ENCODE measurements around the gene PRELID3B. TPM values are rescaled to one million over a fixed set of nuclear protein-coding genes. Genes with fewer than 3 reads are reported as not detected.
A peak's percentile ranks its signal among the peaks of the same experiment; 100 is the strongest.

Gene PRELID3B
- total RNA-seq (2021), result 106 and 137 TPM in 2 replicates
- Bru-seq, nascent RNA, result percentile 97 among the genes with signal in this experiment
- percentile 98 among the genes with signal in this experiment for BruChase-seq, experiment 1, labeled RNA remaining after a 2-hour chase
- BruChase-seq, experiment 2, labeled RNA remaining after a 6-hour chase, result percentile 99 among the genes with signal in this experiment
- long read RNA-seq, transcript PRELID3B-201 (6 exons, 2,626 nt), result major isoform, 193 of 215 reads
- long read RNA-seq, transcript PRELID3B-202 (5 exons, 943 nt), result minor isoform, 7 of 215 reads
- long read RNA-seq, partial matches to known transcripts, result 1 of 215 reads
- long read RNA-seq, other reads (novel, unspliced or antisense), result 13 of 215 reads

DNA sequence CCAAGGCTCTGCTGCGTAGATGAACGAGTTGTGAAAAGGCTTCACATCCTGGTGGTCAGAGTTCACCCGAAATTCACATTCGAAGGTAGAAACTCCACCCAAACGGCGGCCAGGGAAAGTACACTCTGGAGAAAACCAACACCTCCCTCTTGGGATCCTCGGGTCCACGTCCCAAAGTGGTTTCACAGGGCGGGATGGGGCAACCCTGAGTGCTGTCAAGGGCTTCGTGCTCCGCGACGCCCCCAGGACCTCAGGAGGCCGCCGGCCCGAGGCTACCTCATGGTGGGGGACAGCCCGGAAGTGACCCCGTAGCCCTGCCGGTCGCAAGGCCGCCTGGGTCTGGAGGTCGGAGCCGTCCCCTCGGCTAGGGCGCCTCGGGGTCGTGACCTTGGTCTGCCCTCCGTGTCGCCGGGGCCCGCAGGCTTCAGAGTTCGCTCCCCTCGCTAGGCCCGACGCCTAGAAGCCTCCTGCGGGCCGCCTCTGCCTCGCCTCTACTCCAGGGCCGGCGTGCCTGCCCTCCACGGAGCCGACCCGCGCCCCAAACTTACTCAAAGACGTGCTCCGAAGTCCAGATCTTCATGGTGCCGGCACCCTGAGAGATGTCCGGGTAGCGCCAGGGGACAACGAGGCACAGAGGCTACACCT is at the start of gene PRELID3B:
PRELID3B (minus strand) TSS at position 636 of the 645 bp plus-strand sequence; CDS start at position 580, 56 bp downstream.
- peaks cover 53% of the 10 kb centered on the region for H3K79me2 ChIP-seq (ENCODE audit: low read depth)
- peaks cover 32% of the 10 kb centered on the region for H3K36me3 ChIP-seq (ENCODE audit: low read depth)
- H4K20me1 ChIP-seq (ENCODE audit: insufficient read depth), result peaks cover 32% of the 10 kb centered on the region
- TF ChIP-seq CTCF (conservative IDR thresholded peaks at IDR 0.05) (0 out of 2 replicates have a peak, but pooled peaks have one; percentile 6), EZH2 (IDR thresholded peaks at IDR 0.05; ENCODE audit: low read depth) (no peak)
- peak; percentile 41 to 58 for DNase-seq
- H3K9me2 ChIP-seq (ENCODE audit: insufficient read depth), result no peaks in the 10 kb centered on the region
- H3K4me1 ChIP-seq (replicated peaks; ENCODE audit: insufficient read depth), result peaks cover 73% of the 10 kb centered on the region
- ChIA-PET POLR2A (ENCODE audit: unreplicated experiment) (interaction anchor here (0.5 to 0.7 kb wide), 4 partner anchors 8 to 150 kb away, joined by 3 to 7 read pairs (median 6); no protein-coding TSS in a partner anchor), CTCF (no interaction called here)
- H3F3A ChIP-seq (ENCODE audit: insufficient read depth, low read depth), result peaks cover 37% of the 10 kb centered on the region
- peak within 1 kb of the TSS; percentile 90 for H3K4me3 ChIP-seq
- peak within 1 kb of the TSS; percentile 97 for H3K27ac ChIP-seq
- TSS peak; percentile 46 for BruUV-seq (replicated peaks)
- no peaks in the 10 kb centered on the region for H3K27me3 ChIP-seq (ENCODE audit: insufficient read depth, low read depth)
- H3K9me3 ChIP-seq (ENCODE audit: insufficient read depth, low read depth), result no peaks in the 10 kb centered on the region
- H3K4me2 ChIP-seq, result peak within 1 kb of the TSS; percentile 82
- H2AFZ ChIP-seq, result peak within 1 kb of the TSS; percentile 76
- intact Hi-C loops (cut with micrococcal nuclease; ENCODE audit: unreplicated experiment), result loop anchor here (2.0 to 5.0 kb wide), 2 partner anchors 45 to 153 kb away; no protein-coding TSS in a partner anchor

DNA sequence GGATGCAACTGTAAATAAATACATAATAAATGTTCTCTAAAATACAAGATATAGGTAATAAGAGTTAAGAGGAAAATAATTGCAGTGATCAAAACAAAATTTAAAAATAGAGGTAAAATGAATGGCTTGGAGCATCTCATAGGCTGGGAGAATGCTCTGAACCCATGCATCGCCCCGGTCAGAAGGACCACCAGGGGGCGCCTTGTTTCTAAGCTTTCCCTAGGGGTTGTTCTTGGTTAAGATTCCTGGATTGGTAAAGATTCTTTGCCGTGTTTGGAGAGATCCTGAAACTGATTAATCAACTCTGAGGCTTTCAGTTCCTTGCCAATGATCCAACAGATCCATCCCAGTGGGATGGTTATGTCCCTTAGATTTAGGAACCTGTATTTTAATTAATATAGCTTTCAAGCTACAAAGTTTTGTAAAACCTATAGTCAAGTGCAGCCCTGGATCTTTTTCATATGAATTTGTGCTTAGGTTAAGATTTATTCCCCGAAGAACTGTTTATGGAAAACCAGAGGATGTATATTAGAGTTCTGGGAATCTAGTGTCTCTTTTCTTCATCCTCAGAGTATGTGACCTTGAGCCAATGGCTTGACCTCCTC is 45.3 kb upstream of the PRELID3B start:
- no peak overlapping the region for H3K27ac ChIP-seq
- intact Hi-C loops (cut with micrococcal nuclease; ENCODE audit: unreplicated experiment), result loop anchor here (2.0 to 5.0 kb wide), 3 partner anchors 46 to 196 kb away; partner anchors contain the start of gene PRELID3B
- H3K4me1 ChIP-seq (replicated peaks; ENCODE audit: insufficient read depth), result peaks cover 6% of the 10 kb centered on the region
- TF ChIP-seq CTCF (conservative IDR thresholded peaks at IDR 0.05) (peak; percentile 95), EZH2 (IDR thresholded peaks at IDR 0.05; ENCODE audit: low read depth) (no peak)
- no peaks in the 10 kb centered on the region for H3K79me2 ChIP-seq (ENCODE audit: low read depth)
- ChIA-PET CTCF (interaction anchor here (0.5 to 1.2 kb wide), 5 partner anchors 17 to 839 kb away, joined by 4 to 6 read pairs (median 4); no protein-coding TSS in a partner anchor), POLR2A (ENCODE audit: unreplicated experiment) (no interaction called here)
- no peak overlapping the region for H3K4me3 ChIP-seq
- H4K20me1 ChIP-seq (ENCODE audit: insufficient read depth), result no peaks in the 10 kb centered on the region
- H3K4me2 ChIP-seq, result no peak overlapping the region
- no TSS peak for BruUV-seq (replicated peaks)
- H3K27me3 ChIP-seq (ENCODE audit: insufficient read depth, low read depth), result no peaks in the 10 kb centered on the region
- H3K9me3 ChIP-seq (ENCODE audit: insufficient read depth, low read depth), result no peaks in the 10 kb centered on the region
- H3K9me2 ChIP-seq (ENCODE audit: insufficient read depth), result no peaks in the 10 kb centered on the region
- H2AFZ ChIP-seq, result no peak overlapping the region
- no peaks in the 10 kb centered on the region; the same call in 1 of the 2 replicates for H3F3A ChIP-seq (ENCODE audit: insufficient read depth, low read depth)
- H3K36me3 ChIP-seq (ENCODE audit: low read depth), result no peaks in the 10 kb centered on the region
- peak; percentile 48 to 70 for DNase-seq

DNA sequence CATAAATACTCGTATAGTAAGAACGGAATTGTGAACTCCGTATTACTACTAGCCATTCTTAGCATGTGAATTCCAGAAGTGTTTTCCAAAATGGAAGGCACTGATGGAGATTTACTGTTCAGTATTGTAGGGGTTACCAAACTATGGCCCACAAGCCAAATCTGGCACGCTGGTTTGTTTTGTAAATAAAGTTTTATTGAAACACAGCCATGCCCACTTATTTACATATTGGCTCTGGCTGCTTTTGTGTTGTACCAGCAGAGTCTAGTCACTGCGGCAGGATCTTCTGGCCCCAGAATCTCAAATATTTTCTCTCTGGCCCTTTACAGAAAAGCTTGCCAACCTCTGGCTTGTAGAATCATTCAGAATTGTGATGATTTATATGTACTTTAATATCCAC is 44.3 kb upstream of the PRELID3B start:
- CTCF ChIA-PET, result interaction anchor here (0.7 kb wide), 1 partner anchor 498 kb away, joined by 5 read pairs; no protein-coding TSS in a partner anchor
- H3K27me3 ChIP-seq (ENCODE audit: insufficient read depth, low read depth), result no peaks in the 10 kb centered on the region

More for the DNA sequence above, 44.3 kb upstream of the PRELID3B start:
- no TSS peak for BruUV-seq (replicated peaks)
- intact Hi-C loops (cut with micrococcal nuclease; ENCODE audit: unreplicated experiment), result loop anchor here (5.0 kb wide), 2 partner anchors 45 to 195 kb away; partner anchors contain the start of gene PRELID3B
- Histone ChIP-seq H3K4me2 (no peak overlapping the region), H3K36me3 (ENCODE audit: low read depth) (no peaks in the 10 kb centered on the region), H3K4me3 (no peak overlapping the region), H4K20me1 (ENCODE audit: insufficient read depth) (no peaks in the 10 kb centered on the region), H3K79me2 (ENCODE audit: low read depth) (no peaks in the 10 kb centered on the region), H2AFZ (no peak overlapping the region), H3K27ac (no peak overlapping the region), H3K9me2 (ENCODE audit: insufficient read depth) (no peaks in the 10 kb centered on the region), H3F3A (ENCODE audit: insufficient read depth, low read depth) (peaks cover 7% of the 10 kb centered on the region; the same call in 1 of the 2 replicates), H3K4me1 (replicated peaks; ENCODE audit: insufficient read depth) (peaks cover 17% of the 10 kb centered on the region), H3K9me3 (ENCODE audit: insufficient read depth, low read depth) (no peaks in the 10 kb centered on the region)
- POLR2A ChIA-PET (ENCODE audit: unreplicated experiment), result no interaction called here
- TF ChIP-seq EZH2 (IDR thresholded peaks at IDR 0.05; ENCODE audit: low read depth) (no peak), CTCF (conservative IDR thresholded peaks at IDR 0.05) (no peak)
- DNase-seq, result no peak

All from PC-9 (cell line).